Neural progenitor cell (in vitro differentiated cells): Measurements from ENCODE around the gene CTTNBP2NL.

Experiments used
- CTCF ChIP-seq: fragments of 200-600 bp; sonication (generic); IDR thresholded peaks from 2 replicates; pipeline ENCODE4 v1.5.1; 2017; ENCODE audit warnings: antibody characterized with exemption, mild to moderate bottlenecking
- EZH2 ChIP-seq: fragments of 200-600 bp; sonication (generic); IDR thresholded peaks from 2 replicates; pipeline ENCODE4 v1.6.1; 2017; ENCODE audit warnings: antibody characterized with exemption, mild to moderate bottlenecking, moderate library complexity

DNA sequence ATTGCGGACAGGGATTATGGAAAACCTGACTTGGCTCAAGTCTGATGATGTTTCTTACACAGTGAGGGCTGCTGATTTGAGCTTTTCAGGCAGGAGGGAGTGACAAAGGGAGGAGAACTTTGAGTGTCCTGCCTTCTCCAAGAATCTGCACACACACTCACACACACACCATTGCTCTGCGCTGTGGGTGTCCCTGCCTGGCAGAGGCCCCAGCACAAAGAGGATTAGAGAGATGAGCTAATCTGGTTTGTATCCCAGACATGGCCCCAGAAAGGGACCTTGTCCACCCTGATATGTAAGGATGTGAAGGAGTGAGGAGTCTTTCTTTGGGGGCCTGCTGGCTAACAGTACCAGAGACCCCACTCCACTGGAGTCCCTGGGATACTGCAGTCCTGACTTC is 106.8 kb downstream of the CTTNBP2NL start:
- no peak for TF ChIP-seq CTCF
- TF ChIP-seq EZH2 = no peak
